GM19351 (cell line): Measurements from ENCODE around the gene FOXQ1.

ENCODE experiments used
- ATAC-seq: cut with Tn5 transposase; IDR thresholded peaks from one replicate; pipeline ENCODE4 v1.9.1; 2021; ENCODE audit warnings: mild to moderate bottlenecking, moderate library complexity; ENCODE audit not compliant: unreplicated experiment

FOXQ1 gene, protein sequence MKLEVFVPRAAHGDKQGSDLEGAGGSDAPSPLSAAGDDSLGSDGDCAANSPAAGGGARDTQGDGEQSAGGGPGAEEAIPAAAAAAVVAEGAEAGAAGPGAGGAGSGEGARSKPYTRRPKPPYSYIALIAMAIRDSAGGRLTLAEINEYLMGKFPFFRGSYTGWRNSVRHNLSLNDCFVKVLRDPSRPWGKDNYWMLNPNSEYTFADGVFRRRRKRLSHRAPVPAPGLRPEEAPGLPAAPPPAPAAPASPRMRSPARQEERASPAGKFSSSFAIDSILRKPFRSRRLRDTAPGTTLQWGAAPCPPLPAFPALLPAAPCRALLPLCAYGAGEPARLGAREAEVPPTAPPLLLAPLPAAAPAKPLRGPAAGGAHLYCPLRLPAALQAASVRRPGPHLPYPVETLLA

DNA sequence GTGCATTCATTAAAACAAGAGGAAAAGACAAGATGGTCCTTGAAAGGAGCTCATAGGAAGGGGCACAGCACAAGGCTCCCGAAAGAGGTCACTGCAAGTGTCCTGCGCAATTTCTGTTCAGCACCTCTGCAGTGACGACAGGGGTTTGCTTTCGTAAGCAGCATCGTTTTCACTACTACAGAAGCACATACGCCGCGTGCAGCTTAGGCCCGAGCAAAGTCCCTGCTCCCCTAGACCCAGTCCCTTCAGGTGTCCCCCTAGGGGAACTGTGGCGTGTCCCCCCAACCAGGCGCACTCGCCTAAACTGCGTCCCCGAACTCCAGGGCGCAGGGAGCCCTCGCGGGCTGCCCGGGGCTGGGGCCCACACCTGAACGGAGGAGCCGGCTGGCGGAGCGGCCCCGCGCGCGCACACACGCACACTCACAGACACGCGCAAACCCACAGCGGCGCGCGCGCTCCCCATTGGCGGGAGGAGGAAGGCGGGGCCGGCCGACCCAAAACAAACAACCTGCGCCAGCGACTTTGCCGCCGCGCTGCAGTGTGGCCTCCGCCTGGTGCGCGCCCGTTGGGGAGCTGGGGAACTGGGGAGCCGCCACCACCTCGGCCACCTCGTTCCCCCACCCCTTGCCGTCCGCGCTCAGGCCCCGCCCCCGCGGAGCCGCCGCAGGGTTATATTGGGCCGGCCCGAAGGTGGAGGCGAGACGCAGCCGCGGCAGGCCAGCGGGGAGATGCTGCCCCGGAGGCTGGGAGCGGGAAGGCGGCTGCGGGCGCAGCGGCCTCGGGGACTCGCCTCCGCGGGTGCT lies at the start of gene FOXQ1:
Gene FOXQ1, plus strand, starts transcription at position 699 of the 803 bp plus-strand sequence. CDS start 607 bp downstream, outside the sequence.
- no peak for ATAC-seq

DNA sequence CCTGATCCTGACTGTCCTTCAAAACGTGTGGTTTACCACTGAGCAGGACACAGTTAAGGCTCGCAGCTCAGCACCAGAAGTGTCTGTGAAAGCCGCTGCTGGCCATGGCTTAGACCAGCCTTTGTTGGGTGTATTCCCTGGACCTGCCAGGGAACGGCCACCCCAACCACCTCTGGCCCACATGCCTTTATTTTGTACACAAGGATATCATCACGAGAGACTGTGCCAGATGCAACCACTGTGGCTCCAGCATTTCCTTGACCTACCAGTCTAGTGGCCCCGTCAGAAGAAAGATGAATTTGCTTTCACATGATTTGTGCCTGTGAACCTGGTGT lies 49.2 kb upstream of the FOXQ1 start:
- ATAC-seq = no peak

DNA sequence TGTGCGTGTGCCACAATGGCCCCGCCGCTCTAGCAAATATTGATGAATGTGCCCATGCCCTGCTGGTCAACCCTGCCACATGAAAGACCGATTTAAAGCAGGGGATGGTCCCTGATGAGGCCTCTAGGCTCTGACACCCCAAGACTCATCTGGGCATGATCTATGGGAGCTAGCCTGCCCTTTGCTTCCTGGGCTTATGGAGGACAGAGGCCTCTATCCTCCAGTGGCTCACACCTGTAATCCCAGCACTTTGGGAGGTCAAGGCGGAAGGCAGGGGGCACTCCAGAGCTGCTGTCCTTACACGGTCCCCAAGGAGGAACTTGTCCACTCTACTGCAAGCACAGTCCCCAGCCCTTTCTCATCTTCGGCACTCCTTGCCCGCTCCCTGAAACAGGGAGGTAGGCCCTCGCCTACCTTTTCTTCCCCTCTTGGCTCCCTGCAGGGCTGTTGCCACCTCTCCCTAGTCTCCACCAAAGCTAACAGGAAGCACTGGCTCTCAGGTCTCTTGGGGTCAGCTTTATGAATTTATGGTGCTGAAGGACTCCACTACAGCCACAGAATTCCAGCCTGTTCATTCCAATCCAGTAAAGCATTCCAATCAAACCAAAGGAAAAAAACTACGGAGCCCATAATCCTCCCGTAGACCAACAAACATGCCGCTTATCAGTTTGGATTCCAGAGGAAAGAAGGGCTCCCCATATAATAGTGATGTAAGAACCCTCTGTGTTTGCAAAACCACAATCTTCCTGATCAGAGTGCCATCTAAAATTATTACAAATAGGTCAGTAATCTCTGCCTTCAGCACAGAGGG lies 48.7 kb upstream of the FOXQ1 start:
- ATAC-seq = no peak

DNA sequence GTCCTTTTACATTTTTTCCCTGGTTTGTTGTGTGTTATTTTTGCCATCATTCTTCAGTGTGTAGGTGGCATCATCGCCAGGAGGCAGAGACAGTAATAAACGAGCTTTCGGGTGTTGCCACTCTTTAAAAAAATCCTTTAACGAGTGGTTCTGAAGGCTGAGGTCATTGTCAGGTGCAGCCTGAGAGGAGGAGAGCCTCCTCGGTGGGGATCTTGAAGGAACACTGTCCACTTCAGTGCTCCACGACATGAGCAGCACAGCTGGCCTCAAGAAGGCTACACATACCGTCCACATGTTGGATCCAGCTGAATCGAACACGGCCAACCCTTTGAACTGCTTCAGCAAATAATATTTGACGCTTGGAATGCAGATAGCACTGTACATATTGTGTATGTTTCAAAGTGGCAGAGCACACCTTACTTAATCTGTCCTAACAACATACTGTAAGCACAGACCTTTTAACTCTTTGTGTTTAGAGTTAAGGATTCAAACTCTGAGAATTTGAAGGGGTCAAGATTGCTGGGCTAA lies 48.0 kb upstream of the FOXQ1 start:
- no peak for ATAC-seq

DNA sequence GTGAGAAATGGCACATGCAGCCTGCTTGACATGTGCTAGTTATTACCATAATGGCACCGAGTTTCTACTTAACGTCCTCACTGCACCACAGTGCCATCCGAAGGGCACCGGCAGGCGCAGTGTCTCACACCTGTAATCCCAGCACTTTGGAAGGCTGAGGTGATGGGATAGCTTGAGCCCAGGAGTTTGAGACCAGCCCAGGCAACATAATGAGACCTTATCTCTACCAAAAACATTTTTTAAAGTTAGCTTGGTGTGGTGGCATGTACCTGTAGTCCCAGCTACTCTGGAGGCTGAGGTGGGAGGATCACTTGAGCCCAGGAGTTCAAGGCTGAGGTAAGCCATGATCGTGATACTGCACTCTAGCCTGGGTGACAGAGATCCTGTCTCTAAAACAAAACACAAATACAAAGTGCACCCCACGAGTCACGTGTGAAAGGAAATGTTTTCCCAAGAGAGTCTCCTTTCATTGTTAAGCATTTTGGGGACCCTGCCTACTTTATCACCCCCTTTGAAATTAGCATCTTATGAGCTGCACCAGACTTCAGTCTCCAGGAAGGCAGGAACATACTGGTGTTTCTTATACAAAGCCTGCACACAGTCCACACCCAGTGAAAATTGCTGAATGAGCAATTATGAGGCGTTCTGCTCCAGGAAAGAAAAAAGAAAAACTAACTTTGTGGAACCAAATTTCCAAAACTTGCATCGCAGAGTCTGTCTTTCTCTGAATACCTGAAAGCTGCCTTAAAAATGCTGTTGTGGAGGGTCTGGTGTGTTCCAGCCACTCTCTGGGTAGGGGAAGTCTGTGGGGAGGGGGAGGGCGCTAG lies 47.1 kb upstream of the FOXQ1 start:
- ATAC-seq = no peak

DNA sequence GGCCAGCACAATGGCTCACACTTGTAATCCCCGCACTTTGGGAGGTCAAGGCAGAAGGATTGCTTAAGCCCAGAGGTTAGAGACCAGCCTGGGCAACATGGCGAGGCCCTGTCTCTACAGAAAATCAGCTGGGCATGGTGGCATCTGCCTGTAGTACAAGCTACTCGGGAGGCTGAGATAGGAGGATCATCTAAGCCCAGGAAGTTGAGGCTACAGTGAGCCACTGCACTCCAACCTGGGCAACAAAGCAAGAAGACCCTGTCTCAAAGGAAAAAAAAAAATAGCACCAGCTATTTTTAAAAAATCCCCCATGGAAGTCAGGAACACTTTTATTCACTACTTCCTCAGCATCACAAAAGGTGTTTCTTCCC lies 45.2 kb upstream of the FOXQ1 start:
- no peak for ATAC-seq

DNA sequence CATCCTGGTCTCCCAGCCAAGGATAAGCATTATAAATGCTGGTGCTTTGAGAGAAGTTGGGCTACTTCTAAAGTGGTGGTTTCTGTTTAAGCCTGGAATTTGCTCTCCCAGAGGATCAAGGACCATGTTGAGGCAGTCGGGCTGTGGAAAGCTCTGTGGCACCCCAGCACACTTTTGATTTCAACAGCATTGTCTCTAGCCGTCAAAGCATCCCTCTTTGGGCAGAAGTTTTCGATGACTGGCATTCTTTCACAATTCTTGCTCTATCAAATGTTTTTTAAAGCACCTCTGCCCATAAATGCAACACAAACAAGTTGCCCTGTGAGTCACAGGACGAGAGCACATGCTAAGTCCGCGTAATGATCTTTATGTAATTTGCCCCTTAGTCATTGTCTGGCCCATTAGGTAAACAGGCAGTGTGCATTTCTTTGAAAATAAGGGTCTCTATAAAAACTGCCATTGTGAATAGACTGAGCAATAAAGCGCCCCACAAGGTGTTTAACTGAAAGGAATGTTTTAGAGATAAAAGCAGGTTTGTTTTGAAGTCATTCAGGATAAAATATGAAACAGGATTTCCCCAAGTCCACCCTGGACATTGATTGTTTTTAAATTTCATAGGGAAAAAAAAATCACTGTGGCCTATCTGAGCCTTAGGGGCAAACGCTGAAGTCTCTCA lies 44.7 kb upstream of the FOXQ1 start:
- ATAC-seq = no peak

DNA sequence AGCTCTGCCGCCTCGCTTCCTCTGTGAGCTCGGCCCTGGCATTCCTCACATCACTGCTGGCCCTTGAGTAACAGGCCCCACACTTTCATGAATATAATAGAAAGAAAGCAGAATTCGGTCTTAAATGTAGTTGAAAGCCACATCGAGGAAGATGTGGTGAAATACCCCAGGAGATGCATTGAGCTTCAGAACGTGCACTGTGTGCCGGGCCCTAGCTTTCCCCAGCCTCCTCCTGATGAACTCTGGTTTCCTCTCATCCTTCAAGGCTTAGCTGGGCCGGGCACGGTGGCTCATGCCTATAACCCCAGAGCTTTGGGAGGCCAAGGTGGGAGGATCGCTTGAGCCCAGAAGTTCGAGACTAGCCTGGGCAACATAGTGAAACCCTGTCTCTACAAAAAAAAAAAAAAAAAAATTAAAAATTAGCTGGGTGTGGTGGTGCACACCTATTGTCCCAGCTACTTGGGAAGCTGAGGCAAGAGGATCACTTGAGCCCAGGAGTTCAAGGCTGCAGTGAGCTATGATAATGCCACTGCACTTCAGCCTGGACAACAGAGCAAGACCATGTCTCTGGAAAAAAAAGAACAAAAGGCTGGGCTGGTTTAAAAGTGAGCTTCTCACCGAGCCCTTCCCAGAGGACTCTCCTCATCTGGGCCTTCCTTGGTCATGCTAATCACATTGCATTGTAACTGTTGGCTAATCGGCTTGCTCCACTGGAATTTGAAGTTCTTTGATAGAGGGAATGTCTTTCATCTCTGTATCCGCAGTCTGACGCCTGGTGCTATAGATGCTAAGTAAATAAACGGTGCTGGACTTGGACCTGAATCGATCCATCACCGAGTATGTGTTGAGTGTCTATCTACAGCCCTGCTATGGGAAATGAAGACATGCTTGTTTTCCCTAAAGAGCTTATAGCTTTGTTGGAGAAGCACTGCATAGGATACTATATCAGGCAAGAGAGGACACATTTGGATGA lies 43.8 kb upstream of the FOXQ1 start:
- ATAC-seq = no peak

DNA sequence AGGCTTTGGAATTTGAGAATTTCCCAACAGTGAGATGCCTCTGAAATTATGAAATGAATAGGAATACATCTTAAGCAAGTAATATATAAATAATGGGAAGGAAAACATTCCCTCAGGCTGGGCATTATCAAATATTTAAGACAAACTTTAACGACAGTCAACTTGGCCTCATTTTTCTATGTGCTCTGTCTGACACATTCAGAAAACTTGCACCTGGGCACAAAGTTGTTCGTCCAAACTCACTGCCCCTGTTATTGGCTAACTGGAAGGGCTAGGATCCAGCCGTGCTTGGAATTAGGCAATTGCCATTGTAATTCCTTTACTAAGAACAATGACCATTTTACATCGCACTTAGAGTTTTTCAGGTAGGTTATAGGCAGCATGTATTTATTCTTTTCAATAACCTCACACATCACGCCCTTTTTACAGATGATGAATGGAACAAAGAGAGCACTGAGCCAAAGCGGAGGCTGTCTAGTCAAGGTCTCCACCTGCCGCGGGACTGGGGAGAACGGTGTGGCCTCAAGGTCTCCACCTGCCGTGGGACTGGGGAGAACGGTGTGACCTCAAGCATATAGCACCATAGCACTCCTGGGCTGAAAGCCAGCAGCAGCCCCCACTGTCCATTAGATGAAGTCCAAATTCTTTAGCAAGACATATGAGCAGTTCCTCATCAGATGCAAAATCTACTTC lies 40.7 kb upstream of the FOXQ1 start:
- no peak for ATAC-seq

DNA sequence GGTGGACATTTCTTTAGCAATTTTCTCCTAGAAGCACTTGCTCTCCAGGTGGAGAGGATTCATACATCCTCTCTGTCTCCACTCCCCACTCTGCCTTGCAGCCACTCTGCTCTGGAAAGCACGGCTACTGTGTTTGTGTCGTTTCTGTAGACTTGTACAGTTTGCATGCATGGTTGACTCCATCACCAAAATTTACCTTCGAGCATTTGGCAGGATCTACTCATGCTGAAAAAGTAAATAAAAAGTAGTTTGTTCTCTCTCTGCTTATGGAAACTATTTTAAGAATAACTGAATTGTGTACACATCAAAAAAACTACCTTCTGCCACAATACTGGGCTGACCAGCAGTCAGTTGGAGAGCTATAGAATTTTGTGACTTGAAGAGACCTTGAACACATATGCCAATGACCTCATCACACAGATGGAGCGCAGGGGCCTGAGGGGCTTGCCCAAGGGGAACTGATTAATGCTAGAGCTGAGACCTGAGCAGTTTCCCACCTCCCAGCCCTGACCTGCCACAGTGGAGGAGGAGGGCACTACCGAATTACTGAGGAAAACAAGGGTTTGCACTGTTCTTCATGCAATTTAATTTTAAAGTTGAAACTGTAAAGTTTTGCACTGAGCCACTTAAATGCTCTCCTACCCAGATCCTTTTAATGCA lies 33.7 kb upstream of the FOXQ1 start:
- no peak for ATAC-seq

DNA sequence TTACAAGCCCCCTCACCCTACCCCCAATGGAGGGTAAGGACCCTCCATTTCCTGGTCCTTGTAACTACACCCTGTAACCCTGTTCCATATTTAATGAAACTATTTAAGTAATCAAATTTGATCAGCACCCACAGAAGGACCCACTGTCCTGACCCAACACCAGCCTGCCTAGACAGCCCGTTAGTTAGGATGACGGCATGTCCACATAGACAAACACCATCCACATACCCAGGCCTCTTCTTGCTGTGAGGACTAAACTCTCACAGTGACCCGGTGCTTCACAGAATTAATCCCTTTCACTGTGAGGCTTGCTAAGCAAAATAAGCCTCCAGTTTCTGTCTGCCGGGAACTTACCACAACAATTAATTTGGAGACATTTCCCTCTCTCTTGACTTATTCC lies 32.8 kb upstream of the FOXQ1 start:
- ATAC-seq = no peak

DNA sequence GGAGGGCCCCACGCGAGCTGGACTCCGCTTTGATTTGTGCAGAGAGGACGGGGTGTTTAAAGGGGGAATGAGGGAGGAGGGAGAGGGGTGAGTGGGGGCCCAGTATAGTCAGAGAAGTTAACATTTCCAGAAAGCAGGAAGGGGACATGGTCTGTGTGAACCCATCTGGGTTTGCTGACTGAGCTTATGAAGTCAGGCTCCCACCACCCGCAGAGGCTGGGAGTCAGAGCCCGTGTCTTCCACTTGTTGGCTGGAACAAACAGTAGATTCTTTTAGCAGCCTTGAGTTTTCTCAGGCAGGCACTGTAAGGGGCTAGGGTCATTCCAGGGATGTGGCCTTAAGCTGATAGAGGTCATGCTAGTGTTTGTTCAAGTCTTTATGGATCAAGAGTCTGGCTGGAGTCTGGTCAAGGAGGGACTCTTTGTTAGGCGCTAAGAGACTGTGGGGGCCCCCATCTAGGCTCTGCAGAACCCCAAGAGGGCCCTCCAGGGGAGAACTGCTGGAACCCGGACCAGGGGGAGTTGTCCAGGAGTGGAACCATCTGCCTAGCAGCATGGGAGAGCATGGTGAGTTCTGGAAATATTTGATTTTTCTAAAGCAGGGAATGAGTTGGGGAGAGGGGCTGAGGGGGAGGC lies 31.1 kb upstream of the FOXQ1 start:
- ATAC-seq = no peak

DNA sequence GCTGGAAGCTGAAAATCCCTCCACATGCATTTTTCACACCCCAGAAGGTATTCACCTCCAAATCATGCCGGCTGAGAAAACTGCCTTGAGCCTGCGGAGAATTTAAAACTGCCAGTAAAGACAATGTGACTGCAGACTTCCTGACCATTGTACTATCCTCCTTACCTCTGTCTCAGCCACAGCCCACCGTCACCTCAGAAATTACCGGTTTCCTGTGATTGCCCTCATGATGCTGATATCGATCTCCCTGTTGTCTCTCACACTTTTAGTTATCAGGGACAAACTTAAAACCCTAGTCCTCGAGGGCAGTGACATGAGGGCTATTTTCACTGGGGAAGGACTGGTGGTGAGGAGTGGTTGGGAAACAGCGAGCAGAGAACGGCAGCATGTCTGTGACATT lies 30.2 kb upstream of the FOXQ1 start:
- ATAC-seq = no peak

DNA sequence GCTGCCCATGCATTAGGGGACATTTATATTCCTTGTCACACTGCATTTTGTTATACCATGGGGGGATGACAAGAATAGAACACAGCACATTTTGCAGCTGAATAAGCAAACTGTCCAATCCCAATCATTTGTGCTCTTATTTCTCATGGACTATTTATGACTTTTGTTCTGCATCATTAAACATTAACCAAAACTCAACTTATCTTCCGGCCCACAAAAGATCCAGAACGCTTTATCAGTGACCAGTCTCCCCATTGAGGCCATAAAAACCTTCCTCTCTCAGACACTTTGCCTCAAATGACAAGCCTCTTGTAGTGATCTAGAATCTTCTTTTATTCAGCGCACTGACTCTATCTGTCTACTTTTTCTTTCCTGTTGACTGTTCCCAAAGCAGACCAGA lies 28.4 kb upstream of the FOXQ1 start:
- no peak for ATAC-seq

DNA sequence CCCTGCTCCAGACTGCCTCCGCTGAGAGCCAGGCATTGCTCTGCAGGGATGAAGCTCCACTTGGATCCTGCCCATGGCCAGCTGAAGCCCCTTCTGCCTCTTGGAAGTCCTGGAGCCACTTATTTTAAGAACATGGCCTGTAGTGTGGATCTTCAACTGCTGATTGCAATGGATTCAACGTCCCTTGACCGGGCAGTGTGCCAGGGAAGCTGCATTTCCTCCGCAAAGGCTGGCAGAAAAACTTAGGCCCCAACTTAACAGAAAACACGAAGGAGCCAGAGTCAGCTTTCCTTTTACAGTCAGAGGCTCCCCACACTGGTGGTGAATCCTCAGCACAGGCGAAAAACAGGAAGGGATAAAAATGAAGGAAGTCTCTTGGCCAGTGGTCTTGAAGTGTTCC lies 26.3 kb upstream of the FOXQ1 start:
- ATAC-seq = no peak

DNA sequence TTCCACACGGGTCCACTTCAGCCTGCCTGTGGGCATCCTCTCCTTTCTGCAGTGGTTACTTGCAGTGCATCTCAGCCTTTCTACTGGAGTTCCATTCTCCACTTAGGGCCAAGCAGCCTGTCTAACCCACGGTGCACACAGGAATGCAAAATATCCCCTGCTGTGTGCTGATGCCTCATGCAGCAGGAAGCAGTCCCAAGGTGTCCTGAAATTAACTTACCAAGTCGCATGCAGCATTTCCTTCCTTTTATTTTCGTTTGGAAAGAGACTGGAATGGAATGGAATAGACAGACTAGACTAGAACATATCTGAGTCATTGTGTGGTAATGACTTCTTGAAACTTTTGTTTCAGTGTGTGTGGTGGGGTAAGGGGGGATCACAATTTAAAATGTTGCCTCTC lies 25.9 kb upstream of the FOXQ1 start:
- no peak for ATAC-seq

DNA sequence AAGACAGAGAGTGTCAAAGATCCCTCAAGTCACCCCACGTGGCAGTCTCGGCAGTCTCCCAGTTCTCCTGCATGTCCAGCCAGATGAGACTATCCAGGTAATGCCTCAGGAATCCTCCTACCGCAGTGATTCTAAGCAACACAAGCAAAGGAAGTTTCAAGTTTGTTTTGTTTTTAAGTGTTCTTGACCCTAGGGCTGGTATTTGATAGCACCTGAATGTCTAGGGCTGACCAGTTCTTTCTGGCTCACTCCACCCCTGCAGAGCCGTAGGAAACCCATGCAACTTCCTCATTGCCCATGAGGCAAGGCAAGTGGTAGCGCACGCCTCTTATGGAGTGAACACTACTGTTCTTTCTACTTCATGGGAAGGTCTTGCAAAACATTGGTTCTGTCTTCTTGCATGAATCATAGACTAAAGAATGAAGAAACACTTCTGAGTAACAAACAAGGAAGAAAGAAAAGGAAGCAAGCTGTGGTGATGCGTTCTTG lies 24.8 kb upstream of the FOXQ1 start:
- no peak for ATAC-seq
